Ectodermal cell (in vitro differentiated cells): Measurements from ENCODE around the gene KAT8.
"Not testable (repeated sequence)": the region's sequence is repeated elsewhere in the genome, so short reads cannot be mapped to it uniquely, and the experiment has no call there.

Experiments
- H3K27ac ChIP-seq: 2 replicates; pipeline ENCODE4 v1.7.0; 2013; ENCODE audit warnings: mild to moderate bottlenecking, low read depth, low read length; ENCODE audit not compliant: insufficient read depth, poor library complexity, severe bottlenecking
- H3K27me3 ChIP-seq: 2 replicates; pipeline ENCODE4 v1.7.0; 2013; ENCODE audit warnings: mild to moderate bottlenecking, low read length; ENCODE audit not compliant: insufficient read depth, control insufficient read depth, poor library complexity, severe bottlenecking
- H3K36me3 ChIP-seq: one replicate; pipeline ENCODE4 v1.7.0; 2013; ENCODE audit warnings: low read length; ENCODE audit not compliant: control insufficient read depth, insufficient read depth
- H3K4me1 ChIP-seq: one replicate; pipeline ENCODE4 v1.7.0; 2013; ENCODE audit warnings: low read length; ENCODE audit not compliant: control insufficient read depth, insufficient read depth
- H3K4me3 ChIP-seq: 2 replicates; pipeline ENCODE4 v1.7.0; 2013; ENCODE audit warnings: low read depth, low read length, control low read depth; ENCODE audit not compliant: insufficient read depth
- H3K9me3 ChIP-seq: 2 replicates; pipeline ENCODE4 v1.7.0; 2013; ENCODE audit warnings: mild to moderate bottlenecking, low read length, moderate library complexity; ENCODE audit not compliant: control insufficient read depth
- WGBS, 2 experiments: methylation state at CpG; one replicate each; pipeline ENCODE4 v1.1.7; 2013; ENCODE audit warnings: missing lambda C conversion rate in 2 of 2; 5-methylcytosine and 5-hydroxymethylcytosine counted together

KAT8 gene

GRCh38 chr16:31141071-31141469 lies 23.6 kb downstream of the KAT8 start:
- H3K27me3 ChIP-seq, H3K27ac ChIP-seq, H3K4me3 ChIP-seq, H3K9me3 ChIP-seq, H3K36me3 ChIP-seq: not testable (repeated sequence)
- H3K4me1 ChIP-seq = peaks cover 16% of the 10 kb centered on the region
- WGBS, 2 experiments = 92 to 97% methylated on average over 9 of the region's 9 CpGs

GRCh38 chr16:31141489-31142108 lies 24.1 kb downstream of the KAT8 start:
- H3K27ac ChIP-seq = peak overlapping the region; percentile 69
- 48 to 51% methylated on average over 10 of the region's 10 CpGs for WGBS, 2 experiments
- peaks cover 16% of the 10 kb centered on the region for H3K4me1 ChIP-seq
- H3K4me3 ChIP-seq = peak overlapping the region; percentile 29
- no peaks in the 10 kb centered on the region for H3K9me3 ChIP-seq
- peaks cover 14% of the 10 kb centered on the region for H3K27me3 ChIP-seq
- no peaks in the 10 kb centered on the region for H3K36me3 ChIP-seq

- H3K9me3 ChIP-seq = no peaks in the 10 kb centered on the region
- peaks cover 21% of the 10 kb centered on the region for H3K27me3 ChIP-seq
- WGBS, 2 experiments = 21% methylated on average over 89 of the region's 89 CpGs
- peak overlapping the region; percentile 69 for H3K27ac ChIP-seq
- no peaks in the 10 kb centered on the region for H3K36me3 ChIP-seq
- peak overlapping the region; percentile 30 for H3K4me3 ChIP-seq
- H3K4me1 ChIP-seq = peaks cover 16% of the 10 kb centered on the region
Measured at GRCh38 chr16:31142109-31143010, 24.9 kb downstream of the KAT8 start.

DNA sequence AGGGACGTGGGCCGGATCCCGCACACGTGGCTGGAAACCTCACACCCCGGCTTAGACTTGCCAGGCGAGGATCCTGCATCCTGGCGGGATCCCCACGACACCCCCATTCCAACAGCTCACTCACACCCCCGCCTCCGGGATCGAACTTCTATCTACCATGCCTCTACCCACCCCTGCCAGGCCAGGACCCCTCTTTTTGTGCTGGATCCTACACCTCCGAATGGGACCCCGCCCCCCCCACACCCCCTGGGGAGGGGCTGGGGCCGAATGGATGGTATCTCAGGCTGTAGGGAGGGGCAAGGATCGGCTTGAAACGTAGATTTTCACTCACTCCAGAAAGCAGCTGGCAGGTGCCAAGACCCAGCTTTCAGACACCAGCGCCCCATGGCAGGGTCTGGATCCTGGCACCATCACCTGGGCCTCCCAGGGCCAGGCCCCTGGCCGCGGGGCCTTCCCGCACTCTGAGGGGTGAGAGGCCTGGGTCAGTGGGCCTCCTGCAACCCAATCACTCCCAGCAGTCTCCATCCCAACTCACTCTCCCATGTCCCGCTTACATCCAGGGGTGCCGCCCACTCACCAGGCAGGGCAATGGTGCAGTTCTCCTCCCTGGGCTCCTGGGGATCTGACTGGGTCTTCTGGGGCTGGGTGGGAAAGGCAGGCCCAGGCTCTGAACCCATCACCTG lies 25.7 kb downstream of the KAT8 start:
- Histone ChIP-seq H3K4me1 (peaks cover 16% of the 10 kb centered on the region), H3K36me3 (no peaks in the 10 kb centered on the region), H3K9me3 (no peaks in the 10 kb centered on the region), H3K27ac (no peak overlapping the region), H3K27me3 (peaks cover 29% of the 10 kb centered on the region), H3K4me3 (peak overlapping the region; percentile 30)
- 85% methylated on average over 22 of the region's 22 CpGs for WGBS, 2 experiments

GRCh38 chr16:31143694-31144148 lies 26.3 kb downstream of the KAT8 start:
- WGBS, 2 experiments = 87 to 88% methylated on average over 8 of the region's 8 CpGs
- Histone ChIP-seq H3K4me1 (peaks cover 16% of the 10 kb centered on the region), H3K27me3 (peaks cover 35% of the 10 kb centered on the region), H3K4me3 (no peak overlapping the region), H3K36me3 (no peaks in the 10 kb centered on the region), H3K9me3 (no peaks in the 10 kb centered on the region), H3K27ac (no peak overlapping the region)

GRCh38 chr16:31144418-31144817 lies 27.0 kb downstream of the KAT8 start:
- not testable (repeated sequence) for H3K36me3 ChIP-seq
- H3K27me3 ChIP-seq = peaks cover 36% of the 10 kb centered on the region

DNA sequence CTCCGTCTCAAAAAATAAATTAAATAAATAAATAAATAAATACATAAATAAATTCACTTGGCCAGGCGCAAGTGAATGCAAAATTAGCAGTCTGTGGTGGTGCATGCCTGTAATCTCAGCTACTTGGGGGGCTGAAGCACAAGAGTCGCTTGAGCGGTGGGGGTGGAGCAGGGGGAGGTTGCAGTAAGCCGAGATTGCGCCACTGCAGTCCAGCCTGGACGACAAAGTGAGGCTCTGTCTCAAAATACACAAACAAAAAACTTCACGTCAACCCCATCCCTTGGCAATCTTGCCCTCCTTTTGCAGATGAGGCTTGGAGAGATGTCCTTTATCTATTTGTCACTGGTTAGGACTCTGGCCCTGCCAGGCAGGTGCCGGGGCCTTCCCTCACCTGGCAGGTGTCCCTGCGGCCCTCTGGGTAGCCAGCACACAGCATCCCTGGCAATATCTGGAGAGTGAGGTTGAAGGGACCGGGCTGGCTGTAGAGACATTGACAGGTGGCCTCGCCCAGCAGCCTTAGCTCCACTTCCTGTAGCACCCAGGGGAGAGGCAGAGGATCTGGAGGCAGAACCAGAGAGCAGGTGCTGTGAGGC lies 28.0 kb downstream of the KAT8 start:
- Histone ChIP-seq H3K4me3 (no peak overlapping the region), H3K9me3 (no peaks in the 10 kb centered on the region), H3K27ac (no peak overlapping the region), H3K36me3 (no peaks in the 10 kb centered on the region), H3K27me3 (peaks cover 36% of the 10 kb centered on the region), H3K4me1 (peaks cover 18% of the 10 kb centered on the region)
- 88 to 89% methylated on average over 11 of the region's 12 CpGs for WGBS, 2 experiments

More at GRCh38 chr16:31144418-31144817, 27.0 kb downstream of the KAT8 start:
- 89 to 93% methylated on average over 7 of the region's 7 CpGs for WGBS, 2 experiments
- H3K4me3 ChIP-seq, H3K9me3 ChIP-seq, H3K27ac ChIP-seq: not testable (repeated sequence)
- peaks cover 13% of the 10 kb centered on the region for H3K4me1 ChIP-seq

DNA sequence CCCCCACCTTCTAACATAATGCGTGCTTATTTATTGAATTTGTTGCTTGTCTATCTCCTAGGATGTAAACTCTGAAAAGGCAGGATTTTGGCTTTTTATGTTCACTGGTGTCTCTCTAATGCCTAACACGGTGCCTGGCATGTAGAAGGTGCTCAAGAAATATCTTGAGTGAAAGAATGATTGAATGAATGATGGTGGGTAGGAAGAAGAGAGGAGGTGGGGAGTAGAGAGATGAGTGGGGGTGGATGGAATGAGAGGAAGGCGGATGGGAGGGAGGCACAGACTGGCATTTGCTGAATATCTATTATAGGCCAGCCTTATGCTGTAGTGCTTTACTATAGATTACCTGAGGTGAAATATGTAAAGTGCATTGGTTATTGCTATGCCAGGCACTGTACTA lies 30.1 kb downstream of the KAT8 start:
- Histone ChIP-seq H3K4me1 (peaks cover 5% of the 10 kb centered on the region), H3K4me3 (no peak overlapping the region), H3K9me3 (no peaks in the 10 kb centered on the region), H3K27ac (no peak overlapping the region), H3K36me3 (no peaks in the 10 kb centered on the region), H3K27me3 (peaks cover 36% of the 10 kb centered on the region)
- 92 to 93% methylated on average over 3 of the region's 3 CpGs for WGBS, 2 experiments

DNA sequence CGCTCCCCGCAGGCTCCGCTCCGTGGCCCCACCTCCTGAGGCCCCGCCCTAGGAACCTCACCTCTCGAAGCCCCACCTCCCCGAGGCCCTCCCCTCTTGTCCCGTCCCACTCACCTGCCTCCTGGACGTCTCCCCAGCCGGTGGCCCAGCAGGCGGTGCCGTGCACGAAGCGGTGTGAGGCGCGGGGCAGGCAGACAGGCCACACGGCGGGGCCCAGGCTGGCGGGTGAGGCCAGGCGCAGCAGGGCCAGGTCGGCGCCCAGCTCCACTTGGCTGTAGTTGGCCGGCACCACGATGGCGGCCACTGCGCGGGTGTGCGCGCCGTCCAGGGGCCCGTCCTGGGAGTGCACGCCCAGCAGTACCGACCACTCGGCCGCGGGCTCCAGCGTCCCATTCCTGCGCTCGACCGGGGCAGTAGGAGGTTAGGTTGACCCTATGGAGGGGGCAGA lies 30.8 kb downstream of the KAT8 start:
- H3K9me3 ChIP-seq = no peaks in the 10 kb centered on the region
- no peak overlapping the region for H3K4me3 ChIP-seq

More for the DNA sequence above, 30.8 kb downstream of the KAT8 start:
- Histone ChIP-seq H3K27me3 (peaks cover 32% of the 10 kb centered on the region), H3K27ac (no peak overlapping the region), H3K36me3 (no peaks in the 10 kb centered on the region), H3K4me1 (peaks cover 5% of the 10 kb centered on the region)
- WGBS, 2 experiments = 43 to 46% methylated on average over 40 of the region's 40 CpGs
